Hepatocyte (in vitro differentiated cells): ENCODE measurements around the gene TENM4. TPM values are rescaled to one million over a fixed set of nuclear protein-coding genes. Genes with fewer than 3 reads are reported as not detected.

Experiments used
- DNase-seq: peaks from one replicate; pipeline ENCODE4 v3.0.0-alpha.2; 2016; ENCODE audit warnings: low spot score
- H2AFZ ChIP-seq: fragments of 200-600 bp; sonication (generic); 2 replicates; pipeline ENCODE4 v1.6.0; 2016; ENCODE audit warnings: antibody characterized with exemption, mild to moderate bottlenecking
- H3K27ac ChIP-seq: fragments of 200-600 bp; sonication (generic); 2 replicates; pipeline ENCODE4 v1.5.1; 2016; ENCODE audit warnings: mild to moderate bottlenecking
- H3K27me3 ChIP-seq: fragments of 200-600 bp; sonication (generic); 2 replicates; pipeline ENCODE4 v1.6.1; 2016
- H3K36me3 ChIP-seq: fragments of 200-600 bp; sonication (generic); replicated peaks from 2 replicates; pipeline ENCODE4 v1.5.1; 2016; ENCODE audit warnings: low read depth; ENCODE audit not compliant: insufficient read depth
- H3K4me1 ChIP-seq: fragments of 200-600 bp; sonication (generic); 2 replicates; pipeline ENCODE4 v1.5.1; 2016; ENCODE audit warnings: mild to moderate bottlenecking, moderate library complexity; ENCODE audit not compliant: insufficient read depth
- H3K4me2 ChIP-seq: fragments of 200-600 bp; sonication (generic); 2 replicates; pipeline ENCODE4 v1.6.0; 2016
- H3K4me3 ChIP-seq: fragments of 200-600 bp; sonication (generic); 2 replicates; pipeline ENCODE4 v1.5.1; 2016; ENCODE audit warnings: mild to moderate bottlenecking
- H3K79me2 ChIP-seq: fragments of 200-600 bp; sonication (generic); 2 replicates; pipeline ENCODE4 v1.6.0; 2017; ENCODE audit warnings: mild to moderate bottlenecking
- H3K9me2 ChIP-seq: fragments of 200-600 bp; sonication (generic); replicated peaks from 2 replicates; pipeline ENCODE4 v1.6.0; 2017; ENCODE audit warnings: mild to moderate bottlenecking; ENCODE audit not compliant: insufficient read depth
- H3K9me3 ChIP-seq: fragments of 200-600 bp; sonication (generic); 2 replicates; pipeline ENCODE4 v1.5.1; 2016; ENCODE audit warnings: low read depth, mild to moderate bottlenecking
- H4K20me1 ChIP-seq: fragments of 200-600 bp; sonication (generic); 2 replicates; pipeline ENCODE4 v1.6.0; 2016; ENCODE audit warnings: mild to moderate bottlenecking; ENCODE audit not compliant: insufficient read depth, poor library complexity, severe bottlenecking
- CTCF ChIP-seq: fragments of 200-600 bp; sonication (generic); IDR thresholded peaks from 2 replicates; pipeline ENCODE4 v1.5.1; 2016; ENCODE audit warnings: antibody characterized with exemption, mild to moderate bottlenecking; ENCODE audit not compliant: poor library complexity
- EZH2 ChIP-seq: fragments of 200-600 bp; sonication (generic); IDR thresholded peaks from 2 replicates; pipeline ENCODE4 v1.6.1; 2016; ENCODE audit warnings: antibody characterized with exemption, mild to moderate bottlenecking, borderline replicate concordance
- EZH2phosphoT487 ChIP-seq: fragments of 200-600 bp; sonication (generic); IDR thresholded peaks from one replicate; pipeline ENCODE4 v1.6.1; 2018; ENCODE audit warnings: antibody characterized with exemption, mild to moderate bottlenecking, low read depth, moderate library complexity; ENCODE audit not compliant: unreplicated experiment, severe bottlenecking
- WGBS: methylation state at CpG from one replicate; pipeline ENCODE4 v1.1.6; 2016; ENCODE audit warnings: low lambda C conversion rate; ENCODE audit errors: missing lambda C conversion rate; 5-methylcytosine and 5-hydroxymethylcytosine counted together
- polyA plus RNA-seq: library from polyadenylated mRNA; unstranded; fragments of >200 nt; fragmentation: Nextera tagmentation; extraction: Ambion mirVana; gene quantifications from 2 replicates; pipeline ENCODE4 v1.2.1, GENCODE V29; 2016
- total RNA-seq: library from RNA; depleted of rRNA; stranded (reverse); fragments of >200 nt; gene quantifications from 2 replicates; pipeline ENCODE4 v1.2.3, GENCODE V29; 2014

The TENM4 gene
- total and polyA plus RNA-seq, 2 experiments from 2014 or later: 18.4 to 18.7 TPM

DNA sequence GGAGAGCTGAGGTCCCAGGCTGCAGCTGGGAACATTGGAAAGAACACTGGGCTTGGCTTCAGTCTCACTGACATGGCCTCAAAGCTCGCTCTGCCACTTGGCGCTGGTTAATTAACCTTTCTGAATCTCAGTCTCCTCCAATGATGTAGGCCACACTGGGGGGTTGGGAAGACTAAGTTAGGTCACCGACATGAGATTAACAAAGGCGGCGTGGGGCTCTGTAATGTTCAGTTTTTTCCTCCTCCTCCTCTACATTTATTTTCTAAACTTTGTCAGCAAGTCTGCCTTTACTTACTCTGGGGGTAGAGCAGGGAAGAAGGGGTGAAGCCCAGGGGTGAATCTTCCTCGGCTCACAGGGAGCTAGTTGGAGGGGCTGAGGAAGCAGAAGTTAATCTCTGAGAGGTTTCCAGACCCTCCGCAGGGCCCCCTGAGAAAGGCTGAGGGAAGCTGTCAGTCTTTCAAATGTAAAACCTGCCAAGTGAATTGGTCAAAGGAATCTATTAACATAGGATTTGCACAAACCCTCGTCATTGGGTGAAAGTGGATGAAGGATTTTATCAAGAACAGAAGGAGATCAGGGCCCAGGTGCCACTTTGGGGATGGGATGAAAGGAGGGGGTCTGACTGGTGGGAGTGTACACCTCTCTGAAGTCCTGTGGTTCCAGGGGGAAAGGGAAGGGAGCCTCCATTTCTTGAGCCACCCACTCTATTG, 32.1 kb upstream of the TENM4 start:
- WGBS: 60% methylated on average over 8 of the region's 8 CpGs

GRCh38 chr11:79471071-79471844, 30.4 kb upstream of the TENM4 start:
- Histone ChIP-seq H3K27ac (no peak overlapping the region), H3K36me3 (no peaks in the 10 kb centered on the region), H3K79me2 (no peaks in the 10 kb centered on the region), H4K20me1 (no peaks in the 10 kb centered on the region), H3K4me1 (peaks cover 5% of the 10 kb centered on the region), H3K4me2 (no peak overlapping the region), H3K9me3 (no peaks in the 10 kb centered on the region), H3K9me2 (no peaks in the 10 kb centered on the region), H3K4me3 (no peak overlapping the region), H2AFZ (no peak overlapping the region), H3K27me3 (no peaks in the 10 kb centered on the region)
- no peak for DNase-seq
- 47% methylated on average over 7 of the region's 7 CpGs for WGBS
- TF ChIP-seq CTCF (no peak), EZH2phosphoT487 (no peak), EZH2 (no peak)

More for the DNA sequence above, 32.1 kb upstream of the TENM4 start:
- no peaks in the 10 kb centered on the region for H3K9me3 ChIP-seq
- no peaks in the 10 kb centered on the region for H3K9me2 ChIP-seq
- no peak for TF ChIP-seq CTCF
- TF ChIP-seq EZH2: no peak
- TF ChIP-seq EZH2phosphoT487: no peak
- no peak for DNase-seq
- H3K4me1 ChIP-seq: peaks cover 3% of the 10 kb centered on the region
- H3K27ac ChIP-seq: no peak overlapping the region
- H3K4me2 ChIP-seq: no peak overlapping the region
- no peaks in the 10 kb centered on the region for H3K27me3 ChIP-seq
- no peaks in the 10 kb centered on the region for H3K79me2 ChIP-seq
- no peak overlapping the region for H2AFZ ChIP-seq
- no peak overlapping the region for H3K4me3 ChIP-seq
- H3K36me3 ChIP-seq: no peaks in the 10 kb centered on the region
- no peaks in the 10 kb centered on the region for H4K20me1 ChIP-seq

DNA sequence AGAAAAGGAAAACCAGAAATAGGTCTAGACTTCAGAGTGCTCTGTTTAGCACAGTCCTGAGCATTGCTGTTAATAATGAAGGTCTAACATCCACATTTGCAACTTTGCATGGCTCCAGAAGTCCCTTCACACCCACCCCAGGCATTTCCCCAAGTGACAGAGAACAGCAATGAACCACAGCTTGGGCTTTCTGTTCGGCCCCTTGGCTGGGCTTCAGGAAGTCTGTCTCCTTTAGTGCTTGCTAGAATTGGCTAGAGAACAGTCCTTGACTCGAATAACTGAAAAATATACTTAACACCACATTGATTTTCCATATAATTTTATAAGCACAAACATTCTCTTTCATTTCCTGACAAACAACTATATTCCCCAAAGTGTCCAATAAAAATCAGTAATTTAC, 29.3 kb upstream of the TENM4 start:
- no peak for DNase-seq
- H3K4me2 ChIP-seq: no peak overlapping the region
- no peak overlapping the region for H3K27ac ChIP-seq
- no peak overlapping the region for H2AFZ ChIP-seq
- H3K9me3 ChIP-seq: no peaks in the 10 kb centered on the region
- no peaks in the 10 kb centered on the region for H3K36me3 ChIP-seq
- peaks cover 5% of the 10 kb centered on the region for H3K4me1 ChIP-seq
- TF ChIP-seq EZH2phosphoT487 (no peak), EZH2 (no peak), CTCF (no peak)
- H3K9me2 ChIP-seq: no peaks in the 10 kb centered on the region
- H3K79me2 ChIP-seq: no peaks in the 10 kb centered on the region
- 77% methylated on average over 2 of the region's 2 CpGs for WGBS
- H4K20me1 ChIP-seq: no peaks in the 10 kb centered on the region
- H3K4me3 ChIP-seq: no peak overlapping the region
- no peaks in the 10 kb centered on the region for H3K27me3 ChIP-seq
